ENCODE results near the gene MAOA. TPM values are rescaled to one million over a fixed set of nuclear protein-coding genes. Genes with fewer than 3 reads are reported as not detected.
A peak's percentile ranks its signal among the peaks of the same experiment; 100 is the strongest.

Gene MAOA
- total RNA-seq, 1 donor from 2014 or later = 2.1 TPM

GRCh38 chrX:43654431-43655150 is 1.5 kb upstream of the MAOA start:
- peak; percentile 29 for TF ChIP-seq CTCF (IDR thresholded peaks at IDR 0.05; ENCODE audit: insufficient read depth, low read length, poor library complexity, severe bottlenecking)
- Histone ChIP-seq H3K4me3 (ENCODE audit: low read depth, low read length) (peak overlapping the region; percentile 49), H3K27me3 (ENCODE audit: control insufficient read depth, insufficient read depth, low read length) (no peaks in the 10 kb centered on the region), H3K36me3 (ENCODE audit: control insufficient read depth, insufficient read depth, low read length) (no peaks in the 10 kb centered on the region)
- peak; percentile 54 for DNase-seq (ENCODE audit: low read depth)

GRCh38 chrX:43655151-43656004 is 721 bp upstream of the MAOA start:
- no peak for DNase-seq (ENCODE audit: low read depth)
- no peak for TF ChIP-seq CTCF (IDR thresholded peaks at IDR 0.05; ENCODE audit: insufficient read depth, low read length, poor library complexity, severe bottlenecking)
- no peaks in the 10 kb centered on the region for H3K27me3 ChIP-seq (ENCODE audit: control insufficient read depth, insufficient read depth, low read length)
- H3K4me3 ChIP-seq (ENCODE audit: low read depth, low read length) = peak overlapping the region; percentile 49
- no peaks in the 10 kb centered on the region for H3K36me3 ChIP-seq (ENCODE audit: control insufficient read depth, insufficient read depth, low read length)

- Histone ChIP-seq H3K36me3 (ENCODE audit: control insufficient read depth, insufficient read depth, low read length) (no peaks in the 10 kb centered on the region), H3K4me3 (ENCODE audit: low read depth, low read length) (no peak overlapping the region), H3K27me3 (ENCODE audit: control insufficient read depth, insufficient read depth, low read length) (no peaks in the 10 kb centered on the region)
- TF ChIP-seq CTCF (IDR thresholded peaks at IDR 0.05; ENCODE audit: insufficient read depth, low read length, poor library complexity, severe bottlenecking) = no peak
- DNase-seq (ENCODE audit: low read depth) = no peak
Measured at GRCh38 chrX:43657671-43658070, 1.6 kb downstream of the MAOA start.

- no peaks in the 10 kb centered on the region for H3K27me3 ChIP-seq (ENCODE audit: control insufficient read depth, insufficient read depth, low read length)
- no peaks in the 10 kb centered on the region for H3K36me3 ChIP-seq (ENCODE audit: control insufficient read depth, insufficient read depth, low read length)
- no peak for TF ChIP-seq CTCF (IDR thresholded peaks at IDR 0.05; ENCODE audit: insufficient read depth, low read length, poor library complexity, severe bottlenecking)
- no peak overlapping the region for H3K4me3 ChIP-seq (ENCODE audit: low read depth, low read length)
- no peak for DNase-seq (ENCODE audit: low read depth)
Measured at GRCh38 chrX:43661521-43662240, 5.6 kb downstream of the MAOA start.

GRCh38 chrX:43663173-43663572 is 7.1 kb downstream of the MAOA start:
- no peaks in the 10 kb centered on the region for H3K36me3 ChIP-seq (ENCODE audit: control insufficient read depth, insufficient read depth, low read length)
- H3K27me3 ChIP-seq (ENCODE audit: control insufficient read depth, insufficient read depth, low read length) = no peaks in the 10 kb centered on the region
- DNase-seq (ENCODE audit: low read depth) = no peak
- no peak overlapping the region for H3K4me3 ChIP-seq (ENCODE audit: low read depth, low read length)
- no peak for TF ChIP-seq CTCF (IDR thresholded peaks at IDR 0.05; ENCODE audit: insufficient read depth, low read length, poor library complexity, severe bottlenecking)

All from kidney epithelial cell (primary cell).